ENCODE data around the gene PLEKHH2. TPM values are rescaled to one million over a fixed set of nuclear protein-coding genes. Genes with fewer than 3 reads are reported as not detected.

PLEKHH2 gene
- total RNA-seq, 1 donor from 2014 or later, result 0.84 TPM

- Histone ChIP-seq H3K79me2 (ENCODE audit: insufficient read depth, low read length) (no peaks in the 10 kb centered on the region), H3K9ac (ENCODE audit: low read length) (no peak overlapping the region), H3K9me3 (ENCODE audit: insufficient read depth, low read depth, low read length) (no peaks in the 10 kb centered on the region), H3K36me3 (ENCODE audit: insufficient read depth, low read length) (peaks cover 13% of the 10 kb centered on the region), H4K20me1 (ENCODE audit: insufficient read depth, low read length) (no peaks in the 10 kb centered on the region), H3K4me2 (ENCODE audit: low read length) (no peak overlapping the region), H3K27ac (ENCODE audit: low read depth, low read length) (no peak overlapping the region), H3K27me3 (ENCODE audit: insufficient read depth, low read length) (no peaks in the 10 kb centered on the region), H2AFZ (ENCODE audit: low read depth, low read length) (no peak overlapping the region), H3K4me1 (ENCODE audit: insufficient read depth, low read length) (no peaks in the 10 kb centered on the region), H3K4me3 (ENCODE audit: insufficient read depth, low read depth, low read length) (no peak overlapping the region)
- Mint-ChIP-seq H3K4me1 (ENCODE audit: low read depth, unreplicated experiment) (no peaks in the 10 kb centered on the region), H3K27me3 (ENCODE audit: low read depth, unreplicated experiment) (no peaks in the 10 kb centered on the region), H3K27ac (ENCODE audit: unreplicated experiment) (no peak overlapping the region), H3K36me3 (ENCODE audit: low read depth, unreplicated experiment) (peaks cover 4% of the 10 kb centered on the region), H3K9me3 (ENCODE audit: unreplicated experiment) (no peaks in the 10 kb centered on the region), H3K4me3 (ENCODE audit: unreplicated experiment) (no peak overlapping the region)
- no peak for TF ChIP-seq EZH2 (IDR thresholded peaks at IDR 0.05; ENCODE audit: insufficient read depth, low read length)
- TF ChIP-seq, protein P1, sequence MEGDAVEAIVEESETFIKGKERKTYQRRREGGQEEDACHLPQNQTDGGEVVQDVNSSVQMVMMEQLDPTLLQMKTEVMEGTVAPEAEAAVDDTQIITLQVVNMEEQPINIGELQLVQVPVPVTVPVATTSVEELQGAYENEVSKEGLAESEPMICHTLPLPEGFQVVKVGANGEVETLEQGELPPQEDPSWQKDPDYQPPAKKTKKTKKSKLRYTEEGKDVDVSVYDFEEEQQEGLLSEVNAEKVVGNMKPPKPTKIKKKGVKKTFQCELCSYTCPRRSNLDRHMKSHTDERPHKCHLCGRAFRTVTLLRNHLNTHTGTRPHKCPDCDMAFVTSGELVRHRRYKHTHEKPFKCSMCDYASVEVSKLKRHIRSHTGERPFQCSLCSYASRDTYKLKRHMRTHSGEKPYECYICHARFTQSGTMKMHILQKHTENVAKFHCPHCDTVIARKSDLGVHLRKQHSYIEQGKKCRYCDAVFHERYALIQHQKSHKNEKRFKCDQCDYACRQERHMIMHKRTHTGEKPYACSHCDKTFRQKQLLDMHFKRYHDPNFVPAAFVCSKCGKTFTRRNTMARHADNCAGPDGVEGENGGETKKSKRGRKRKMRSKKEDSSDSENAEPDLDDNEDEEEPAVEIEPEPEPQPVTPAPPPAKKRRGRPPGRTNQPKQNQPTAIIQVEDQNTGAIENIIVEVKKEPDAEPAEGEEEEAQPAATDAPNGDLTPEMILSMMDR (IDR thresholded peaks at IDR 0.05; ENCODE audit: insufficient read depth, low read depth, low read length), result no peak
- FAIRE-seq (peak; percentile 5), DNase-seq (ENCODE audit: low read depth) (no peak)
These were observed 154.1 kb downstream of the PLEKHH2 start for GRCh38 chr2:43791035-43791765.

DNA sequence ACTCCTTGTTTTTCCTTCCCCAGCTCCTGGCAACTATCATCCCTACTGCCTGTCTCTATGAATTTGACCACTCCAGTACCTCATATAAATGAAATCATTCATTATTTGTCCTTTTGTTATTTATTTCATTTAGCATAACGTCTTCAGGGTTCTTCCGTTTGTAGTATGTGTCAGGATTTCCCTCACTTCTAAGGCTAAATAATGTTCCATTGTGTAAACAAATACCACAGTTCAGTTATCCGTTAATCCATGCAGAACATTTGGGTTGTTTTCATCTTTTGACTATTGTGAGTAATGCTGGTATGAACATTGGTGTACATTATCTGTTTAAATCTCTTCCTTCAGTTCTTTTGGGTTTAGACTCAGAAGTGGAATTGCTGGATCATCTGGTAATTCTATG lies 155.6 kb downstream of the PLEKHH2 start:
- Histone ChIP-seq H4K20me1 (ENCODE audit: insufficient read depth, low read length) (no peaks in the 10 kb centered on the region), H2AFZ (ENCODE audit: low read depth, low read length) (no peak overlapping the region), H3K9ac (ENCODE audit: low read length) (no peak overlapping the region), H3K9me3 (ENCODE audit: insufficient read depth, low read depth, low read length) (no peaks in the 10 kb centered on the region), H3K36me3 (ENCODE audit: insufficient read depth, low read length) (peaks cover 7% of the 10 kb centered on the region), H3K4me2 (ENCODE audit: low read length) (no peak overlapping the region), H3K4me3 (ENCODE audit: insufficient read depth, low read depth, low read length) (no peak overlapping the region), H3K4me1 (ENCODE audit: insufficient read depth, low read length) (no peaks in the 10 kb centered on the region), H3K27ac (ENCODE audit: low read depth, low read length) (no peak overlapping the region), H3K27me3 (ENCODE audit: insufficient read depth, low read length) (no peaks in the 10 kb centered on the region), H3K79me2 (ENCODE audit: insufficient read depth, low read length) (no peaks in the 10 kb centered on the region)
- Mint-ChIP-seq H3K4me1 (ENCODE audit: low read depth, unreplicated experiment) (no peaks in the 10 kb centered on the region), H3K36me3 (ENCODE audit: low read depth, unreplicated experiment) (peaks cover 4% of the 10 kb centered on the region), H3K4me3 (ENCODE audit: unreplicated experiment) (no peak overlapping the region), H3K27me3 (ENCODE audit: low read depth, unreplicated experiment) (no peaks in the 10 kb centered on the region), H3K9me3 (ENCODE audit: unreplicated experiment) (no peaks in the 10 kb centered on the region), H3K27ac (ENCODE audit: unreplicated experiment) (no peak overlapping the region)
- DNase-seq (ENCODE audit: low read depth) (no peak), FAIRE-seq (no peak)
- no peak for TF ChIP-seq EZH2 (IDR thresholded peaks at IDR 0.05; ENCODE audit: insufficient read depth, low read length)
- TF ChIP-seq, protein P1 (IDR thresholded peaks at IDR 0.05; ENCODE audit: insufficient read depth, low read depth, low read length), result no peak

GRCh38 chr2:43794956-43795355 lies 157.9 kb downstream of the PLEKHH2 start:
- Histone ChIP-seq H3K36me3 (ENCODE audit: insufficient read depth, low read length) (peaks cover 3% of the 10 kb centered on the region), H3K9ac (ENCODE audit: low read length) (no peak overlapping the region), H3K27ac (ENCODE audit: low read depth, low read length) (no peak overlapping the region), H3K4me1 (ENCODE audit: insufficient read depth, low read length) (no peaks in the 10 kb centered on the region), H3K27me3 (ENCODE audit: insufficient read depth, low read length) (no peaks in the 10 kb centered on the region), H3K4me2 (ENCODE audit: low read length) (no peak overlapping the region), H3K9me3 (ENCODE audit: insufficient read depth, low read depth, low read length) (no peaks in the 10 kb centered on the region), H3K4me3 (ENCODE audit: insufficient read depth, low read depth, low read length) (no peak overlapping the region), H2AFZ (ENCODE audit: low read depth, low read length) (no peak overlapping the region), H4K20me1 (ENCODE audit: insufficient read depth, low read length) (no peaks in the 10 kb centered on the region), H3K79me2 (ENCODE audit: insufficient read depth, low read length) (no peaks in the 10 kb centered on the region)
- H3K27me3 Mint-ChIP-seq (ENCODE audit: low read depth, unreplicated experiment), result no peaks in the 10 kb centered on the region
- no peaks in the 10 kb centered on the region for H3K4me1 Mint-ChIP-seq (ENCODE audit: low read depth, unreplicated experiment)
- TF ChIP-seq EZH2 (IDR thresholded peaks at IDR 0.05; ENCODE audit: insufficient read depth, low read length), result no peak
- TF ChIP-seq, protein P1 (IDR thresholded peaks at IDR 0.05; ENCODE audit: insufficient read depth, low read depth, low read length), result no peak
- no peak for DNase-seq (ENCODE audit: low read depth)
- no peaks in the 10 kb centered on the region for H3K9me3 Mint-ChIP-seq (ENCODE audit: unreplicated experiment)
- no peak for FAIRE-seq
- no peak overlapping the region for H3K4me3 Mint-ChIP-seq (ENCODE audit: unreplicated experiment)
- peaks cover 5% of the 10 kb centered on the region for H3K36me3 Mint-ChIP-seq (ENCODE audit: low read depth, unreplicated experiment)
- H3K27ac Mint-ChIP-seq (ENCODE audit: unreplicated experiment), result no peak overlapping the region

Data from astrocyte (in vitro differentiated cells and primary cell).